ENCODE data around the gene PCBP1.

- TF ChIP-seq, protein P1, sequence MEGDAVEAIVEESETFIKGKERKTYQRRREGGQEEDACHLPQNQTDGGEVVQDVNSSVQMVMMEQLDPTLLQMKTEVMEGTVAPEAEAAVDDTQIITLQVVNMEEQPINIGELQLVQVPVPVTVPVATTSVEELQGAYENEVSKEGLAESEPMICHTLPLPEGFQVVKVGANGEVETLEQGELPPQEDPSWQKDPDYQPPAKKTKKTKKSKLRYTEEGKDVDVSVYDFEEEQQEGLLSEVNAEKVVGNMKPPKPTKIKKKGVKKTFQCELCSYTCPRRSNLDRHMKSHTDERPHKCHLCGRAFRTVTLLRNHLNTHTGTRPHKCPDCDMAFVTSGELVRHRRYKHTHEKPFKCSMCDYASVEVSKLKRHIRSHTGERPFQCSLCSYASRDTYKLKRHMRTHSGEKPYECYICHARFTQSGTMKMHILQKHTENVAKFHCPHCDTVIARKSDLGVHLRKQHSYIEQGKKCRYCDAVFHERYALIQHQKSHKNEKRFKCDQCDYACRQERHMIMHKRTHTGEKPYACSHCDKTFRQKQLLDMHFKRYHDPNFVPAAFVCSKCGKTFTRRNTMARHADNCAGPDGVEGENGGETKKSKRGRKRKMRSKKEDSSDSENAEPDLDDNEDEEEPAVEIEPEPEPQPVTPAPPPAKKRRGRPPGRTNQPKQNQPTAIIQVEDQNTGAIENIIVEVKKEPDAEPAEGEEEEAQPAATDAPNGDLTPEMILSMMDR (conservative IDR thresholded peaks at IDR 0.05 in 1 of 2, IDR thresholded peaks at IDR 0.05 in 1 of 2; ENCODE audit: low read depth in 1 of 2, low read length in 2 of 2): no peak
- no peak for TF ChIP-seq EZH2 (IDR thresholded peaks at IDR 0.05; ENCODE audit: low read length, missing control alignments)
Observed at GRCh38 chr2:70045405-70045804, 41.9 kb upstream of the PCBP1 start.

Data from fibroblast of lung (primary cell).